HEK293 (cell line): ENCODE data around the gene NDRG3.

Source experiments
- CTCF ChIP-seq: fragments of 450-650 bp; formaldehyde crosslinking; IDR thresholded peaks from 2 replicates; pipeline ENCODE4 v1.5.1; 2016; ENCODE audit warnings: missing biosample characterization, missing genetic modification characterization
- KLF7 ChIP-seq: fragments of 450-650 bp; formaldehyde crosslinking; IDR thresholded peaks from 2 replicates; pipeline ENCODE4 v1.5.1; 2016; ENCODE audit warnings: missing biosample characterization, missing genetic modification characterization, borderline replicate concordance
- TCF7L2 ChIP-seq: IDR thresholded peaks from 2 replicates; pipeline ENCODE4 v1.6.1; 2011; ENCODE audit warnings: low read depth, mild to moderate bottlenecking, inconsistent platforms, low read length, moderate library complexity, borderline replicate concordance
- YY1 ChIP-seq: fragments of 450-650 bp; formaldehyde crosslinking; IDR thresholded peaks from 2 replicates; pipeline ENCODE4 v1.5.1; 2018; ENCODE audit warnings: missing biosample characterization, missing genetic modification characterization
- ZNF169 ChIP-seq: fragments of 450-650 bp; formaldehyde crosslinking; IDR thresholded peaks from 2 replicates; pipeline ENCODE4 v1.5.1; 2016; ENCODE audit warnings: missing biosample characterization, missing genetic modification characterization
- ZNF423 ChIP-seq: fragments of 450-650 bp; formaldehyde crosslinking; IDR thresholded peaks from 2 replicates; pipeline ENCODE4 v1.5.1; 2016; ENCODE audit warnings: missing biosample characterization, missing genetic modification characterization
- ZNF549 ChIP-seq: fragments of 450-650 bp; IDR thresholded peaks from 2 replicates; pipeline ENCODE4 v1.5.1; 2018; ENCODE audit warnings: missing biosample characterization, missing genetic modification characterization, mild to moderate bottlenecking, inconsistent platforms, moderate library complexity
- ZNF747 ChIP-seq: fragments of 450-650 bp; formaldehyde crosslinking; IDR thresholded peaks from 2 replicates; pipeline ENCODE4 v1.5.1; 2016; ENCODE audit warnings: missing biosample characterization, missing genetic modification characterization
- ZNF785 ChIP-seq: fragments of 450-650 bp; formaldehyde crosslinking; IDR thresholded peaks from 2 replicates; pipeline ENCODE4 v1.5.1; 2016; ENCODE audit warnings: missing biosample characterization, missing genetic modification characterization
- ZSCAN5A ChIP-seq: fragments of 450-650 bp; formaldehyde crosslinking; IDR thresholded peaks from 2 replicates; pipeline ENCODE4 v1.5.1; 2016; ENCODE audit warnings: missing biosample characterization, missing genetic modification characterization

GRCh38 chr20:36717021-36717420 is 28.9 kb downstream of the NDRG3 start:
- no peak for TF ChIP-seq CTCF (tag by site-specific recombination)
- TF ChIP-seq ZNF549 (tag by site-specific recombination), result no peak
- TF ChIP-seq ZNF169 (tag by site-specific recombination), result no peak
- TF ChIP-seq ZNF423 (tag by site-specific recombination), result no peak
- no peak for TF ChIP-seq YY1 (tag by site-specific recombination)
- TF ChIP-seq ZNF747 (tag by site-specific recombination), result no peak
- TF ChIP-seq ZNF785 (tag by site-specific recombination), result no peak
- TF ChIP-seq TCF7L2, result no peak
- TF ChIP-seq ZSCAN5A (tag by site-specific recombination), result no peak
- no peak for TF ChIP-seq KLF7 (tag by site-specific recombination)
